ENCODE measurements around the gene FAF1.

Gene FAF1

GRCh38 chr1:50620680-50621329 lies 339.3 kb downstream of the FAF1 start:
- no peak for DNase-seq

- DNase-seq: no peak
Measured at GRCh38 chr1:50615036-50615750, 344.9 kb downstream of the FAF1 start.

GRCh38 chr1:50611675-50612074 lies 348.4 kb downstream of the FAF1 start:
- no peak for DNase-seq

- no peak for DNase-seq
Measured at GRCh38 chr1:50610563-50610962, 349.5 kb downstream of the FAF1 start.

GRCh38 chr1:50609508-50609907 lies 350.6 kb downstream of the FAF1 start:
- no peak for DNase-seq

- DNase-seq: no peak
Measured at GRCh38 chr1:50605186-50605875, 354.7 kb downstream of the FAF1 start.

- no peak for DNase-seq
Measured at GRCh38 chr1:50604580-50604979, 355.5 kb downstream of the FAF1 start.

GRCh38 chr1:50603274-50604271 lies 356.5 kb downstream of the FAF1 start:
- DNase-seq: no peak

GRCh38 chr1:50599546-50599945 lies 360.5 kb downstream of the FAF1 start:
- DNase-seq: no peak

- DNase-seq: no peak
Measured at GRCh38 chr1:50595874-50596273, 364.2 kb downstream of the FAF1 start.

- DNase-seq: no peak
Measured at GRCh38 chr1:50593515-50593914, 366.6 kb downstream of the FAF1 start.

GRCh38 chr1:50591598-50591997 lies 368.5 kb downstream of the FAF1 start:
- no peak for DNase-seq

- DNase-seq: no peak
Measured at GRCh38 chr1:50582346-50582745, 377.7 kb downstream of the FAF1 start.

GRCh38 chr1:50570066-50570468 lies 390.0 kb downstream of the FAF1 start:
- DNase-seq: no peak

- DNase-seq: no peak
Measured at GRCh38 chr1:50568782-50569181, 391.3 kb downstream of the FAF1 start.

- no peak for DNase-seq
Measured at GRCh38 chr1:50566405-50566804, 393.7 kb downstream of the FAF1 start.

- DNase-seq: no peak
Measured at GRCh38 chr1:50564417-50564816, 395.6 kb downstream of the FAF1 start.

- no peak for DNase-seq
Measured at GRCh38 chr1:50562106-50562505, 398.0 kb downstream of the FAF1 start.

GRCh38 chr1:50559421-50559820 lies 400.6 kb downstream of the FAF1 start:
- no peak for DNase-seq

- no peak for DNase-seq
Measured at GRCh38 chr1:50553921-50554320, 406.1 kb downstream of the FAF1 start.

GRCh38 chr1:50548243-50548642 lies 411.8 kb downstream of the FAF1 start:
- no peak for DNase-seq

GRCh38 chr1:50542362-50542761 lies 417.7 kb downstream of the FAF1 start:
- no peak for DNase-seq

GRCh38 chr1:50538476-50538875 lies 421.6 kb downstream of the FAF1 start:
- DNase-seq: no peak

Measured in stimulated activated naive CD4-positive, alpha-beta T cell (primary cell).